Upper lobe of left lung (tissue), 6 donors: ENCODE measurements around the gene SRGAP3. TPM values are rescaled to one million over a fixed set of nuclear protein-coding genes. Genes with fewer than 3 reads are reported as not detected.

Experiments
- ATAC-seq, 2 donors: fragments of 200-7000 bp; cut with Tn5 transposase; one replicate each; pipeline ENCODE4 v1.9.1; 2022; ENCODE audit warnings: mild to moderate bottlenecking in 2 of 2, moderate library complexity in 2 of 2; ENCODE audit not compliant: low FRiP score in 2 of 2
- DNase-seq, 2 donors: peaks; one replicate each; pipeline ENCODE4 v3.0.0-alpha.2; 2019 to 2020
- H3K27ac ChIP-seq, 4 donors: fragments of 200-600 bp; sonication (generic); one replicate each; pipeline ENCODE4 v1.5.1; 2016 to 2019
- H3K27me3 ChIP-seq, 4 donors: fragments of 200-600 bp; sonication (generic); one replicate each; pipeline ENCODE4 v1.5.1; 2017 to 2019
- H3K36me3 ChIP-seq, 4 donors: fragments of 200-600 bp; sonication (generic); one replicate each; pipeline ENCODE4 v1.5.1; 2016 to 2019
- H3K4me1 ChIP-seq, 4 donors: fragments of 200-600 bp; sonication (generic); one replicate each; pipeline ENCODE4 v1.5.1; 2018 to 2019
- H3K4me3 ChIP-seq, 4 donors: fragments of 200-600 bp; sonication (generic); one replicate each; pipeline ENCODE4 v1.5.1; 2017 to 2019; ENCODE audit warnings: mild to moderate bottlenecking in 2 of 4, moderate library complexity in 1 of 4
- H3K9me3 ChIP-seq, 4 donors: fragments of 200-600 bp; sonication (generic); one replicate each; pipeline ENCODE4 v1.5.1; 2018 to 2019
- CTCF ChIP-seq, 6 experiments: fragments of 450-650 bp in 4 of 6; fragments of 200-600 bp in 2 of 6; sonication (generic) in 2 of 6; IDR thresholded peaks; one replicate each; pipeline ENCODE4 v1.5.1; 2016 to 2019; ENCODE audit warnings: antibody characterized with exemption in 6 of 6
- EP300 ChIP-seq, 4 donors: sonication (generic); formaldehyde crosslinking; IDR thresholded peaks; one replicate each; pipeline ENCODE4 v1.5.1; 2017; ENCODE audit warnings: antibody characterized with exemption in 4 of 4, control low read depth in 2 of 4
- POLR2A ChIP-seq, 4 donors: fragments of 450-650 bp; IDR thresholded peaks; one replicate each; pipeline ENCODE4 v1.5.1; 2016 to 2017; ENCODE audit warnings: antibody characterized with exemption in 4 of 4, mild to moderate bottlenecking in 2 of 4
- POLR2AphosphoS5 ChIP-seq, 2 donors: sonication (generic); formaldehyde crosslinking; IDR thresholded peaks; one replicate each; pipeline ENCODE4 v1.5.1; 2017; ENCODE audit warnings: antibody characterized with exemption in 2 of 2
- WGBS, 2 donors: methylation state at CpG; one replicate each; pipeline ENCODE4 v1.1.5; 2017 to 2018; 5-methylcytosine and 5-hydroxymethylcytosine counted together
- total RNA-seq, 6 donors: library from RNA; depleted of rRNA in 4 of 6; stranded (reverse); fragments of >200 nt in 4 of 6; gene quantifications; one replicate each; pipeline versions ENCODE4 v1.1.0 to v1.2.1, GENCODE V29; 2016 to 2021
- donor health status: DM: no; HTN: no; CAD: no; lungs with moderate emphysema.
- donor health status: DM: no; HTN: yes; CAD: no; lungs with severe emphysema.

Gene SRGAP3
- total RNA-seq, 6 donors from 2014 or later, result 4.6 to 29.6 (median 11.4) TPM

- DNase-seq, result no peak
- H3K4me1 ChIP-seq, result peaks cover 0 to 11% (median 4%) of the 10 kb centered on the region in 4 donors
- ATAC-seq, result no peak
- H3K27ac ChIP-seq, result peak overlapping the region in 1 of 4 donors; percentile 10
- TF ChIP-seq EP300 (IDR thresholded peaks at IDR 0.05) (no peak), CTCF (IDR thresholded peaks at IDR 0.05) (no peak)
- 63 to 87% methylated on average over 1 of the region's 1 CpG for WGBS, 2 donors
- no peaks in the 10 kb centered on the region for H3K36me3 ChIP-seq
- H3K4me3 ChIP-seq, result no peak overlapping the region
- no peaks in the 10 kb centered on the region for H3K9me3 ChIP-seq
- no peaks in the 10 kb centered on the region for H3K27me3 ChIP-seq
Measured at GRCh38 chr3:9169326-9169725, 80.1 kb downstream of the SRGAP3 start.

GRCh38 chr3:9168241-9168741 lies 81.2 kb downstream of the SRGAP3 start:
- ATAC-seq (no peak), DNase-seq (no peak)
- WGBS, 2 donors, result 53 to 66% methylated on average over 8 of the region's 8 CpGs
- Histone ChIP-seq H3K27me3 (no peaks in the 10 kb centered on the region), H3K4me1 (peaks cover 0 to 11% (median 4%) of the 10 kb centered on the region in 4 donors), H3K36me3 (no peaks in the 10 kb centered on the region), H3K9me3 (no peaks in the 10 kb centered on the region), H3K27ac (no peak overlapping the region), H3K4me3 (no peak overlapping the region)
- TF ChIP-seq EP300 (IDR thresholded peaks at IDR 0.05) (no peak), CTCF (IDR thresholded peaks at IDR 0.05) (no peak), POLR2AphosphoS5 (IDR thresholded peaks at IDR 0.05) (no peak), POLR2A (IDR thresholded peaks at IDR 0.05) (no peak)

DNA sequence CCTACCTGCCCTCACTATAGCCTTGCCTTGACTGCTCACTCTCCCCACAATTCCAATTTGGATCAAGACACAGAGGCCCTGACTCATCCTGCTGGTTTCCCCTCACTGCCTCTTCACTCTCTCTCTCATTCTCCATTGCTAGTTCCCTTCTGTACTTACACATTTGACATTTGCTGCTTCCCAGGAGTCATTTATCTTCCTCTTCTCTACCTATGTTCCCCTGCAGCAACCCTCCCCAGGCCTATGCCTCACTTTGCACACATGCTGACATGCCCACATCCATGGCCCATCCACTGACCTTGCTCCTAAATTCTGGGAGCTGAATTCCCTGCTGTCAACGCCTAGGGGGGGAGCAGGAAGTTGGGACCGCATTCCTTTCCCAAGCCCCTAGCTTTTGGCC lies 82.2 kb downstream of the SRGAP3 start:
- 56 to 58% methylated on average over 2 of the region's 2 CpGs for WGBS, 2 donors
- no peak for TF ChIP-seq POLR2AphosphoS5 (IDR thresholded peaks at IDR 0.05)
- TF ChIP-seq EP300 (IDR thresholded peaks at IDR 0.05), result no peak
- TF ChIP-seq POLR2A (IDR thresholded peaks at IDR 0.05), result no peak
- no peak for TF ChIP-seq CTCF (IDR thresholded peaks at IDR 0.05)
- Histone ChIP-seq H3K36me3 (no peaks in the 10 kb centered on the region), H3K27ac (no peak overlapping the region), H3K4me3 (no peak overlapping the region), H3K9me3 (no peaks in the 10 kb centered on the region), H3K4me1 (peaks cover 0 to 11% (median 4%) of the 10 kb centered on the region in 4 donors), H3K27me3 (no peaks in the 10 kb centered on the region)
- no peak for ATAC-seq
- DNase-seq, result no peak

GRCh38 chr3:9165421-9165820 lies 84.0 kb downstream of the SRGAP3 start:
- Histone ChIP-seq H3K27me3 (no peaks in the 10 kb centered on the region), H3K36me3 (no peaks in the 10 kb centered on the region), H3K4me3 (no peak overlapping the region), H3K9me3 (no peaks in the 10 kb centered on the region), H3K4me1 (peaks cover 0 to 11% (median 2%) of the 10 kb centered on the region in 4 donors), H3K27ac (no peak overlapping the region)
- DNase-seq (no peak), ATAC-seq (no peak)
- WGBS, 2 donors, result 90 to 91% methylated on average over 5 of the region's 5 CpGs
- no peak for TF ChIP-seq POLR2AphosphoS5 (IDR thresholded peaks at IDR 0.05)
- TF ChIP-seq CTCF (IDR thresholded peaks at IDR 0.05), result no peak
- TF ChIP-seq POLR2A (IDR thresholded peaks at IDR 0.05), result no peak
- TF ChIP-seq EP300 (IDR thresholded peaks at IDR 0.05), result no peak

DNA sequence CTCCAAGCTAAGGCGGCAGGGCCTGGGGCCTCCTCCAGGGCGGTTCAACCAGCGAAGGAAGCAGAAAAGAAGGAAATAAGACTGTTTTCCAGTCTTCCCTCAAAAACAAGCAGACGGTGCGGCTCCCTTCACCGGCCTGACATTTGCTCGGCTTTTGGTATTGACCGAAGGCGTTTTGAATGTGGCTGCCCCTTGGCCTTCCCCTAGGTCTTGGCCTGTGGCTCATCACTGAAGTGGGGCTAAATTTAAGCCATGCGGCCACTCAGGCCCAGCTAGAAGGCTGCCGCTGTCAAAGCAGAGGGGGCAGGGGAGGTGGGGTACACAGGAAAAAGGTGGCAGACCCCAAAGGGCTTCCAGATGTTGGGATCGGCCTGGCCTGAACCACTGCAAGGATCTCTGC lies 86.2 kb downstream of the SRGAP3 start:
- ATAC-seq (no peak), DNase-seq (no peak)
- Histone ChIP-seq H3K36me3 (no peaks in the 10 kb centered on the region), H3K27ac (no peak overlapping the region), H3K9me3 (no peaks in the 10 kb centered on the region), H3K27me3 (no peaks in the 10 kb centered on the region), H3K4me1 (no peaks in the 10 kb centered on the region), H3K4me3 (no peak overlapping the region)
- TF ChIP-seq POLR2AphosphoS5 (IDR thresholded peaks at IDR 0.05) (no peak), CTCF (IDR thresholded peaks at IDR 0.05) (no peak), EP300 (IDR thresholded peaks at IDR 0.05) (no peak), POLR2A (IDR thresholded peaks at IDR 0.05) (no peak)
- WGBS, 2 donors, result 92 to 93% methylated on average over 12 of the region's 12 CpGs
